Keratinocyte (primary cell): ENCODE results near the gene CCDC32.

Experiments used
- EZH2 ChIP-seq: IDR thresholded peaks from one replicate; pipeline ENCODE4 v1.6.1; 2012; ENCODE audit warnings: inconsistent platforms, mild to moderate bottlenecking, low read length, moderate library complexity
- TF ChIP-seq, protein P1 (sequence below), 3 experiments: IDR thresholded peaks in 1 of 3; conservative IDR thresholded peaks in 1 of 3; optimal IDR thresholded peaks in 1 of 3; 2 replicates in 2 of 3; 3 replicates in 1 of 3; pipeline versions ENCODE3 to v1.5.1; 2011; ENCODE audit warnings: low read length in 3 of 3, mild to moderate bottlenecking in 3 of 3, moderate library complexity in 2 of 3, control low read depth in 1 of 3, inconsistent platforms in 1 of 3; ENCODE audit not compliant: insufficient read depth in 2 of 3; ENCODE audit errors: extremely low read depth in 1 of 3

- TF ChIP-seq, protein P1, sequence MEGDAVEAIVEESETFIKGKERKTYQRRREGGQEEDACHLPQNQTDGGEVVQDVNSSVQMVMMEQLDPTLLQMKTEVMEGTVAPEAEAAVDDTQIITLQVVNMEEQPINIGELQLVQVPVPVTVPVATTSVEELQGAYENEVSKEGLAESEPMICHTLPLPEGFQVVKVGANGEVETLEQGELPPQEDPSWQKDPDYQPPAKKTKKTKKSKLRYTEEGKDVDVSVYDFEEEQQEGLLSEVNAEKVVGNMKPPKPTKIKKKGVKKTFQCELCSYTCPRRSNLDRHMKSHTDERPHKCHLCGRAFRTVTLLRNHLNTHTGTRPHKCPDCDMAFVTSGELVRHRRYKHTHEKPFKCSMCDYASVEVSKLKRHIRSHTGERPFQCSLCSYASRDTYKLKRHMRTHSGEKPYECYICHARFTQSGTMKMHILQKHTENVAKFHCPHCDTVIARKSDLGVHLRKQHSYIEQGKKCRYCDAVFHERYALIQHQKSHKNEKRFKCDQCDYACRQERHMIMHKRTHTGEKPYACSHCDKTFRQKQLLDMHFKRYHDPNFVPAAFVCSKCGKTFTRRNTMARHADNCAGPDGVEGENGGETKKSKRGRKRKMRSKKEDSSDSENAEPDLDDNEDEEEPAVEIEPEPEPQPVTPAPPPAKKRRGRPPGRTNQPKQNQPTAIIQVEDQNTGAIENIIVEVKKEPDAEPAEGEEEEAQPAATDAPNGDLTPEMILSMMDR (optimal IDR thresholded peaks at IDR 0.05 in 1 of 3, IDR thresholded peaks at IDR 0.05 in 1 of 3, conservative IDR thresholded peaks at IDR 0.05 in 1 of 3; ENCODE audit: extremely low read depth in 1 of 3, insufficient read depth in 2 of 3, low read length in 3 of 3) = peak in 2 of 3 experiments; percentile 19 to 35
- no peak for TF ChIP-seq EZH2
These were observed 29.6 kb upstream of the CCDC32 start for GRCh38 chr15:40594429-40594836.
